ENCODE measurements around the gene LHX5.
"Not testable (repeated sequence)": the region's sequence is repeated elsewhere in the genome, so short reads cannot be mapped to it uniquely, and the experiment has no call there.

The LHX5 gene

GRCh38 chr12:113471619-113472171, at the start of gene LHX5:
LHX5 (minus strand) TSS chr12:113471871; CDS start chr12:113471498, 373 bp downstream.
- H3K27ac ChIP-seq: no peak within 1 kb of the TSS
- no peak for DNase-seq (ENCODE audit: low read depth, low spot score)

- DNase-seq (ENCODE audit: low read depth, low spot score): no peak
- no peak overlapping the region for H3K27ac ChIP-seq
Observed at GRCh38 chr12:113519464-113520307, 48.0 kb upstream of the LHX5 start.

- DNase-seq (ENCODE audit: low read depth, low spot score): no peak
- H3K27ac ChIP-seq: no peak overlapping the region
Observed at GRCh38 chr12:113515082-113515856, 43.6 kb upstream of the LHX5 start.

- H3K27ac ChIP-seq: no peak overlapping the region
- no peak for DNase-seq (ENCODE audit: low read depth, low spot score)
Observed at GRCh38 chr12:113514602-113515001, 42.9 kb upstream of the LHX5 start.

- no peak for DNase-seq (ENCODE audit: low read depth, low spot score)
- no peak overlapping the region for H3K27ac ChIP-seq
Observed at GRCh38 chr12:113512568-113512967, 40.9 kb upstream of the LHX5 start.

- no peak for DNase-seq (ENCODE audit: low read depth, low spot score)
- no peak overlapping the region for H3K27ac ChIP-seq
Observed at GRCh38 chr12:113506867-113507266, 35.2 kb upstream of the LHX5 start.

GRCh38 chr12:113505941-113506340, 34.3 kb upstream of the LHX5 start:
- H3K27ac ChIP-seq: no peak overlapping the region
- no peak for DNase-seq (ENCODE audit: low read depth, low spot score)

- DNase-seq (ENCODE audit: low read depth, low spot score): no peak
- no peak overlapping the region for H3K27ac ChIP-seq
Observed at GRCh38 chr12:113504917-113505316, 33.2 kb upstream of the LHX5 start.

- DNase-seq (ENCODE audit: low read depth, low spot score): no peak
- H3K27ac ChIP-seq: no peak overlapping the region
Observed at GRCh38 chr12:113500782-113501311, 29.2 kb upstream of the LHX5 start.

- H3K27ac ChIP-seq: no peak overlapping the region
Observed at GRCh38 chr12:113500306-113500675, 28.6 kb upstream of the LHX5 start.

GRCh38 chr12:113498490-113498889, 26.8 kb upstream of the LHX5 start:
- no peak for DNase-seq (ENCODE audit: low read depth, low spot score)
- no peak overlapping the region for H3K27ac ChIP-seq

More at GRCh38 chr12:113500306-113500675, 28.6 kb upstream of the LHX5 start:
- no peak for DNase-seq (ENCODE audit: low read depth, low spot score)

- no peak overlapping the region for H3K27ac ChIP-seq
- no peak for DNase-seq (ENCODE audit: low read depth, low spot score)
Observed at GRCh38 chr12:113497693-113498092, 26.0 kb upstream of the LHX5 start.

GRCh38 chr12:113495941-113496340, 24.3 kb upstream of the LHX5 start:
- H3K27ac ChIP-seq: not testable (repeated sequence)

GRCh38 chr12:113488322-113488721, 16.7 kb upstream of the LHX5 start:
- no peak overlapping the region for H3K27ac ChIP-seq
- DNase-seq (ENCODE audit: low read depth, low spot score): no peak

More at GRCh38 chr12:113495941-113496340, 24.3 kb upstream of the LHX5 start:
- DNase-seq (ENCODE audit: low read depth, low spot score): not testable (repeated sequence)

GRCh38 chr12:113486722-113487121, 15.1 kb upstream of the LHX5 start:
- DNase-seq (ENCODE audit: low read depth, low spot score): no peak
- no peak overlapping the region for H3K27ac ChIP-seq

GRCh38 chr12:113485330-113485729, 13.7 kb upstream of the LHX5 start:
- no peak overlapping the region for H3K27ac ChIP-seq
- DNase-seq (ENCODE audit: low read depth, low spot score): no peak

- DNase-seq (ENCODE audit: low read depth, low spot score): no peak
- no peak overlapping the region for H3K27ac ChIP-seq
Observed at GRCh38 chr12:113482334-113482733, 10.7 kb upstream of the LHX5 start.

GRCh38 chr12:113480336-113480971, 8.8 kb upstream of the LHX5 start:
- DNase-seq (ENCODE audit: low read depth, low spot score): no peak

GRCh38 chr12:113479590-113480335, 8.1 kb upstream of the LHX5 start:
- no peak for DNase-seq (ENCODE audit: low read depth, low spot score)
- H3K27ac ChIP-seq: no peak overlapping the region

More at GRCh38 chr12:113480336-113480971, 8.8 kb upstream of the LHX5 start:
- H3K27ac ChIP-seq: no peak overlapping the region

GRCh38 chr12:113479216-113479589, 7.5 kb upstream of the LHX5 start:
- no peak overlapping the region for H3K27ac ChIP-seq
- no peak for DNase-seq (ENCODE audit: low read depth, low spot score)

Data from epithelial cell of prostate (primary cell).